HL-60 (cell line): ENCODE measurements around the gene PRRX2.

Experiments
- DNase-seq, 2 experiments: peaks; one replicate each; pipeline ENCODE4 v3.0.0-alpha.2; 2010 to 2020; ENCODE audit warnings: low read depth in 1 of 2, low spot score in 1 of 2
- H3K27ac ChIP-seq: fragments of 250-450 bp; sonication (Bioruptor Pico); replicated peaks from 2 replicates; pipeline ENCODE4 v1.5.1; 2020; ENCODE audit warnings: mild to moderate bottlenecking, moderate library complexity
- H3K27me3 ChIP-seq: fragments of 250-450 bp; sonication (Bioruptor Pico); 2 replicates; pipeline ENCODE4 v1.5.1; 2021; ENCODE audit warnings: mild to moderate bottlenecking, moderate library complexity; ENCODE audit not compliant: insufficient read depth, poor library complexity, severe bottlenecking
- H3K4me3 ChIP-seq: replicated peaks from 2 replicates; pipeline ENCODE4 v1.5.1; 2011; ENCODE audit warnings: mild to moderate bottlenecking, control low read depth, low read length; ENCODE audit not compliant: insufficient read depth
- CTCF ChIP-seq: IDR thresholded peaks from one replicate; pipeline ENCODE4 v1.5.1; 2011; ENCODE audit warnings: low read length, control low read depth, inconsistent platforms; ENCODE audit not compliant: insufficient read depth
- GABPA ChIP-seq: IDR thresholded peaks from 2 replicates; pipeline ENCODE4 v1.6.1; 2012; ENCODE audit warnings: low read depth
- POLR2AphosphoS5 ChIP-seq: IDR thresholded peaks from 2 replicates; pipeline ENCODE4 v1.6.1; 2012; ENCODE audit warnings: low read depth
- REST ChIP-seq: IDR thresholded peaks from 2 replicates; pipeline ENCODE4 v1.6.1; 2012; ENCODE audit warnings: low read depth; ENCODE audit not compliant: insufficient replicate concordance
- SPI1 ChIP-seq: IDR thresholded peaks from 2 replicates; pipeline ENCODE4 v1.6.1; 2012; ENCODE audit warnings: low read depth, mild to moderate bottlenecking, borderline replicate concordance

PRRX2 gene

GRCh38 chr9:129672702-129673101, 7.3 kb downstream of the PRRX2 start:
- H3K4me3 ChIP-seq, result no peak overlapping the region
- H3K27me3 ChIP-seq, result peaks cover 24% of the 10 kb centered on the region
- no peak overlapping the region for H3K27ac ChIP-seq
- TF ChIP-seq POLR2AphosphoS5, result no peak
- TF ChIP-seq GABPA, result no peak
- no peak for TF ChIP-seq REST
- TF ChIP-seq SPI1, result no peak
- TF ChIP-seq CTCF, result no peak
- no peak for DNase-seq

- no peak for TF ChIP-seq POLR2AphosphoS5
- no peak for TF ChIP-seq SPI1
- TF ChIP-seq CTCF, result no peak
- TF ChIP-seq GABPA, result no peak
- no peak for TF ChIP-seq REST
- H3K27me3 ChIP-seq, result peaks cover 22% of the 10 kb centered on the region
- H3K27ac ChIP-seq, result no peak overlapping the region
- no peak for DNase-seq
- H3K4me3 ChIP-seq, result no peak overlapping the region
Measured at GRCh38 chr9:129673602-129674001, 8.2 kb downstream of the PRRX2 start.

- Histone ChIP-seq H3K27ac (no peak overlapping the region), H3K27me3 (peaks cover 19% of the 10 kb centered on the region), H3K4me3 (no peak overlapping the region)
- no peak for TF ChIP-seq REST
- no peak for TF ChIP-seq POLR2AphosphoS5
- no peak for TF ChIP-seq GABPA
- no peak for TF ChIP-seq CTCF
- TF ChIP-seq SPI1, result no peak
- DNase-seq, result no peak
Measured at GRCh38 chr9:129674229-129674628, 8.8 kb downstream of the PRRX2 start.
